ENCODE data around the gene LMO7.

DNA sequence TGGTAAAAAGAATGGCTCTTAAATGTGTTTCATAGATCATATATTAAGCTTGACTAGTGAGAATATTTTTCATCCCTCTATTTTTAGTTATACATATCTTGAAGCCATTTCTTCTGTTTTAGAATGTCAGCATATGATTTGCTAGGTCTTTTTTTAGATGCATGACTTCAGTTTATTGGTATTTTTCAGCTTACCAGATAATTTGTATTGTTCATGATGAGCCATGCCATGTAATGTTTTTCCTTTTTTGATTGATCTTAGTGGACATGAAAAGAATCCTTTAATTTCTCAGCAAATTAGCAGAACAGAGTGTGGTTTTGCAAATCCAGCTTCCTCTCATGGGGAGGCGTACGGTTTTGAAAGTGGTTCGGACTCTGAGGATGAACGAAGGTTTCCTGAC is 168.5 kb downstream of the LMO7 start:
- TF ChIP-seq, protein P1, sequence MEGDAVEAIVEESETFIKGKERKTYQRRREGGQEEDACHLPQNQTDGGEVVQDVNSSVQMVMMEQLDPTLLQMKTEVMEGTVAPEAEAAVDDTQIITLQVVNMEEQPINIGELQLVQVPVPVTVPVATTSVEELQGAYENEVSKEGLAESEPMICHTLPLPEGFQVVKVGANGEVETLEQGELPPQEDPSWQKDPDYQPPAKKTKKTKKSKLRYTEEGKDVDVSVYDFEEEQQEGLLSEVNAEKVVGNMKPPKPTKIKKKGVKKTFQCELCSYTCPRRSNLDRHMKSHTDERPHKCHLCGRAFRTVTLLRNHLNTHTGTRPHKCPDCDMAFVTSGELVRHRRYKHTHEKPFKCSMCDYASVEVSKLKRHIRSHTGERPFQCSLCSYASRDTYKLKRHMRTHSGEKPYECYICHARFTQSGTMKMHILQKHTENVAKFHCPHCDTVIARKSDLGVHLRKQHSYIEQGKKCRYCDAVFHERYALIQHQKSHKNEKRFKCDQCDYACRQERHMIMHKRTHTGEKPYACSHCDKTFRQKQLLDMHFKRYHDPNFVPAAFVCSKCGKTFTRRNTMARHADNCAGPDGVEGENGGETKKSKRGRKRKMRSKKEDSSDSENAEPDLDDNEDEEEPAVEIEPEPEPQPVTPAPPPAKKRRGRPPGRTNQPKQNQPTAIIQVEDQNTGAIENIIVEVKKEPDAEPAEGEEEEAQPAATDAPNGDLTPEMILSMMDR (IDR thresholded peaks at IDR 0.05; ENCODE audit: poor library complexity), result no peak
- TF ChIP-seq EZH2 (IDR thresholded peaks at IDR 0.05; ENCODE audit: borderline replicate concordance), result no peak
